Testis (tissue), 2 donors: ENCODE measurements around the gene C6orf52.

Experiments
- POLR2A ChIP-seq: fragments of 450-650 bp; IDR thresholded peaks from one replicate; pipeline ENCODE4 v1.6.1; 2017; ENCODE audit warnings: antibody characterized with exemption, mild to moderate bottlenecking, moderate library complexity
- TF ChIP-seq, protein P1 (sequence below), 3 experiments: fragments of 450-650 bp in 2 of 3; fragments of 200-600 bp in 1 of 3; sonication (generic) in 1 of 3; IDR thresholded peaks; one replicate each; pipeline ENCODE4 v1.5.1; 2016 to 2019; ENCODE audit warnings: antibody characterized with exemption in 3 of 3, mild to moderate bottlenecking in 2 of 3, moderate library complexity in 1 of 3

DNA sequence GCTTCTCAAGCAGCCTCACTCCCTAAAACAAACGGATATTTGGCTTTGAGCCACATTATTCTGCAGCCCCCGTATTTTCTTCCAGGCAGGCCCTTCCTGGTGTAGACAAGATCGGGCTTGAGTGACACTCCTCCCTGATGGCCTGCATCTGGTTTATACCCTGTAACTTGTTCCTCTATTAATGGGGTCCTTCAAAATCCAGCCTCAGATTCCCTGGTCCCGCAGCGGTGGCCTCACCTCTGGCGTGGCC lies 28.1 kb upstream of the C6orf52 start:
- TF ChIP-seq, protein P1, sequence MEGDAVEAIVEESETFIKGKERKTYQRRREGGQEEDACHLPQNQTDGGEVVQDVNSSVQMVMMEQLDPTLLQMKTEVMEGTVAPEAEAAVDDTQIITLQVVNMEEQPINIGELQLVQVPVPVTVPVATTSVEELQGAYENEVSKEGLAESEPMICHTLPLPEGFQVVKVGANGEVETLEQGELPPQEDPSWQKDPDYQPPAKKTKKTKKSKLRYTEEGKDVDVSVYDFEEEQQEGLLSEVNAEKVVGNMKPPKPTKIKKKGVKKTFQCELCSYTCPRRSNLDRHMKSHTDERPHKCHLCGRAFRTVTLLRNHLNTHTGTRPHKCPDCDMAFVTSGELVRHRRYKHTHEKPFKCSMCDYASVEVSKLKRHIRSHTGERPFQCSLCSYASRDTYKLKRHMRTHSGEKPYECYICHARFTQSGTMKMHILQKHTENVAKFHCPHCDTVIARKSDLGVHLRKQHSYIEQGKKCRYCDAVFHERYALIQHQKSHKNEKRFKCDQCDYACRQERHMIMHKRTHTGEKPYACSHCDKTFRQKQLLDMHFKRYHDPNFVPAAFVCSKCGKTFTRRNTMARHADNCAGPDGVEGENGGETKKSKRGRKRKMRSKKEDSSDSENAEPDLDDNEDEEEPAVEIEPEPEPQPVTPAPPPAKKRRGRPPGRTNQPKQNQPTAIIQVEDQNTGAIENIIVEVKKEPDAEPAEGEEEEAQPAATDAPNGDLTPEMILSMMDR (IDR thresholded peaks at IDR 0.05), result no peak
- no peak for TF ChIP-seq POLR2A
